HEK293 (cell line): ENCODE data around the gene NOVA2.
A peak's percentile ranks its signal among the peaks of the same experiment; 100 is the strongest.

Source experiments
- BCL11B ChIP-seq: fragments of 450-650 bp; formaldehyde crosslinking; IDR thresholded peaks from 2 replicates; pipeline ENCODE4 v1.5.1; 2016; ENCODE audit warnings: low read depth, missing biosample characterization, missing genetic modification characterization
- EGR2 ChIP-seq: fragments of 450-650 bp; formaldehyde crosslinking; IDR thresholded peaks from 2 replicates; pipeline ENCODE4 v1.5.1; 2016; ENCODE audit warnings: low read depth, missing biosample characterization, missing genetic modification characterization
- HIC1 ChIP-seq: fragments of 450-650 bp; formaldehyde crosslinking; IDR thresholded peaks from 2 replicates; pipeline ENCODE4 v1.5.1; 2016; ENCODE audit warnings: missing biosample characterization, missing genetic modification characterization
- MZF1 ChIP-seq: fragments of 450-650 bp; formaldehyde crosslinking; IDR thresholded peaks from 2 replicates; pipeline ENCODE4 v1.5.1; 2017; ENCODE audit warnings: missing biosample characterization, missing genetic modification characterization, borderline replicate concordance
- OSR2 ChIP-seq: fragments of 450-650 bp; formaldehyde crosslinking; IDR thresholded peaks from 2 replicates; pipeline ENCODE4 v1.5.1; 2016; ENCODE audit warnings: missing biosample characterization, missing genetic modification characterization
- TRIM28 ChIP-seq: IDR thresholded peaks from 2 replicates; pipeline ENCODE4 v1.6.1; 2011; ENCODE audit warnings: low read length, control low read depth, borderline replicate concordance
- ZBTB1 ChIP-seq: fragments of 450-650 bp; formaldehyde crosslinking; IDR thresholded peaks from 2 replicates; pipeline ENCODE4 v1.5.1; 2016; ENCODE audit warnings: missing biosample characterization, missing genetic modification characterization
- ZBTB17 ChIP-seq: fragments of 450-650 bp; formaldehyde crosslinking; IDR thresholded peaks from 2 replicates; pipeline ENCODE4 v1.5.1; 2016; ENCODE audit warnings: missing biosample characterization, missing genetic modification characterization
- ZBTB26 ChIP-seq: fragments of 450-650 bp; formaldehyde crosslinking; optimal IDR thresholded peaks from 2 replicates; pipeline ENCODE3; 2016; ENCODE audit warnings: missing biosample characterization, mild to moderate bottlenecking, missing genetic modification characterization
- ZBTB6 ChIP-seq: fragments of 450-650 bp; formaldehyde crosslinking; IDR thresholded peaks from 2 replicates; pipeline ENCODE4 v1.5.1; 2017; ENCODE audit warnings: missing biosample characterization, missing genetic modification characterization
- ZFHX2 ChIP-seq: fragments of 450-650 bp; formaldehyde crosslinking; conservative IDR thresholded peaks from 2 replicates; pipeline ENCODE4 v1.5.1; 2016; ENCODE audit warnings: missing biosample characterization, missing genetic modification characterization
- ZIC2 ChIP-seq: fragments of 450-650 bp; formaldehyde crosslinking; IDR thresholded peaks from 2 replicates; pipeline ENCODE4 v1.5.1; 2016; ENCODE audit warnings: missing biosample characterization, missing genetic modification characterization
- ZNF132 ChIP-seq: fragments of 450-650 bp; formaldehyde crosslinking; IDR thresholded peaks from 2 replicates; pipeline ENCODE4 v1.5.1; 2017; ENCODE audit warnings: missing biosample characterization, missing genetic modification characterization, borderline replicate concordance
- ZNF140 ChIP-seq: fragments of 450-650 bp; formaldehyde crosslinking; IDR thresholded peaks from 2 replicates; pipeline ENCODE4 v1.5.1; 2016; ENCODE audit warnings: missing biosample characterization, missing genetic modification characterization
- ZNF148 ChIP-seq: fragments of 450-650 bp; formaldehyde crosslinking; IDR thresholded peaks from 2 replicates; pipeline ENCODE4 v1.5.0; 2017; ENCODE audit warnings: missing biosample characterization, missing genetic modification characterization, borderline replicate concordance
- ZNF266 ChIP-seq: fragments of 450-650 bp; formaldehyde crosslinking; IDR thresholded peaks from 2 replicates; pipeline ENCODE4 v1.5.1; 2016; ENCODE audit warnings: missing biosample characterization, missing genetic modification characterization, low read depth
- ZNF292 ChIP-seq: fragments of 450-650 bp; formaldehyde crosslinking; IDR thresholded peaks from 2 replicates; pipeline ENCODE4 v1.5.1; 2016; ENCODE audit warnings: low read depth, missing biosample characterization, missing genetic modification characterization, borderline replicate concordance
- ZNF335 ChIP-seq: fragments of 450-650 bp; formaldehyde crosslinking; conservative IDR thresholded peaks from 2 replicates; pipeline ENCODE4 v1.5.1; 2016; ENCODE audit warnings: missing biosample characterization, missing genetic modification characterization
- ZNF354C ChIP-seq: fragments of 450-650 bp; formaldehyde crosslinking; IDR thresholded peaks from 2 replicates; pipeline ENCODE4 v1.5.1; 2016; ENCODE audit warnings: missing biosample characterization, missing genetic modification characterization, low read depth, borderline replicate concordance
- ZNF37A ChIP-seq: fragments of 450-650 bp; IDR thresholded peaks from 2 replicates; pipeline ENCODE4 v1.5.1; 2018; ENCODE audit warnings: missing biosample characterization, missing genetic modification characterization
- ZNF473 ChIP-seq: fragments of 450-650 bp; formaldehyde crosslinking; IDR thresholded peaks from 2 replicates; pipeline ENCODE4 v1.5.1; 2017; ENCODE audit warnings: missing biosample characterization, missing genetic modification characterization
- ZNF521 ChIP-seq: fragments of 450-650 bp; formaldehyde crosslinking; IDR thresholded peaks from 2 replicates; pipeline ENCODE4 v1.5.1; 2017; ENCODE audit warnings: missing biosample characterization, mild to moderate bottlenecking, missing genetic modification characterization
- ZNF560 ChIP-seq: fragments of 450-650 bp; formaldehyde crosslinking; IDR thresholded peaks from 2 replicates; pipeline ENCODE4 v1.5.1; 2017; ENCODE audit warnings: missing biosample characterization, missing genetic modification characterization, borderline replicate concordance
- ZNF626 ChIP-seq: fragments of 450-650 bp; sonication (Bioruptor Pico); formaldehyde crosslinking; IDR thresholded peaks from 2 replicates; pipeline ENCODE4 v1.5.1; 2018; ENCODE audit warnings: missing biosample characterization, missing genetic modification characterization, inconsistent platforms
- ZNF629 ChIP-seq: fragments of 450-650 bp; formaldehyde crosslinking; IDR thresholded peaks from 2 replicates; pipeline ENCODE4 v1.5.1; 2017; ENCODE audit warnings: missing biosample characterization, missing genetic modification characterization
- ZNF701 ChIP-seq: fragments of 450-650 bp; formaldehyde crosslinking; IDR thresholded peaks from 2 replicates; pipeline ENCODE4 v1.5.1; 2016; ENCODE audit warnings: missing biosample characterization, missing genetic modification characterization
- ZNF768 ChIP-seq: fragments of 450-650 bp; formaldehyde crosslinking; IDR thresholded peaks from 2 replicates; pipeline ENCODE4 v1.5.1; 2018; ENCODE audit warnings: missing biosample characterization, mild to moderate bottlenecking, missing genetic modification characterization
- ZSCAN16 ChIP-seq: fragments of 450-650 bp; formaldehyde crosslinking; IDR thresholded peaks from 2 replicates; pipeline ENCODE4 v1.5.1; 2016; ENCODE audit warnings: missing biosample characterization, missing genetic modification characterization
- ZSCAN23 ChIP-seq: fragments of 450-650 bp; formaldehyde crosslinking; IDR thresholded peaks from 2 replicates; pipeline ENCODE4 v1.5.1; 2016; ENCODE audit warnings: missing biosample characterization, missing genetic modification characterization
- TF ChIP-seq, protein P1 (sequence below): fragments of 450-650 bp; formaldehyde crosslinking; IDR thresholded peaks from 2 replicates; pipeline ENCODE4 v1.5.1; 2017; ENCODE audit warnings: missing biosample characterization, missing genetic modification characterization

The NOVA2 gene

GRCh38 chr19:45902651-45903625, 70.7 kb downstream of the NOVA2 start (continued):
- TF ChIP-seq ZBTB6, result peak; percentile 90
- TF ChIP-seq ZNF148 (tag by site-specific recombination), result no peak
- TF ChIP-seq ZNF521 (tag by site-specific recombination), result no peak
- no peak for TF ChIP-seq ZNF140 (tag by site-specific recombination)
- peak; percentile 61 for TF ChIP-seq ZIC2
- TF ChIP-seq ZSCAN23, result no peak
- TF ChIP-seq ZNF292 (tag by site-specific recombination), result no peak
- no peak for TF ChIP-seq ZNF473 (tag by site-specific recombination)
- 0 out of 2 replicates have a peak, but pooled peaks have one; percentile 12 for TF ChIP-seq ZBTB17 (tag by site-specific recombination)
- TF ChIP-seq ZNF626, result no peak
- TF ChIP-seq, protein P1, sequence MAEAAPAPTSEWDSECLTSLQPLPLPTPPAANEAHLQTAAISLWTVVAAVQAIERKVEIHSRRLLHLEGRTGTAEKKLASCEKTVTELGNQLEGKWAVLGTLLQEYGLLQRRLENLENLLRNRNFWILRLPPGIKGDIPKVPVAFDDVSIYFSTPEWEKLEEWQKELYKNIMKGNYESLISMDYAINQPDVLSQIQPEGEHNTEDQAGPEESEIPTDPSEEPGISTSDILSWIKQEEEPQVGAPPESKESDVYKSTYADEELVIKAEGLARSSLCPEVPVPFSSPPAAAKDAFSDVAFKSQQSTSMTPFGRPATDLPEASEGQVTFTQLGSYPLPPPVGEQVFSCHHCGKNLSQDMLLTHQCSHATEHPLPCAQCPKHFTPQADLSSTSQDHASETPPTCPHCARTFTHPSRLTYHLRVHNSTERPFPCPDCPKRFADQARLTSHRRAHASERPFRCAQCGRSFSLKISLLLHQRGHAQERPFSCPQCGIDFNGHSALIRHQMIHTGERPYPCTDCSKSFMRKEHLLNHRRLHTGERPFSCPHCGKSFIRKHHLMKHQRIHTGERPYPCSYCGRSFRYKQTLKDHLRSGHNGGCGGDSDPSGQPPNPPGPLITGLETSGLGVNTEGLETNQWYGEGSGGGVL (tag by site-specific recombination), result peak; percentile 65
- peak; percentile 96 for TF ChIP-seq ZFHX2 (tag by site-specific recombination)
- no peak for TF ChIP-seq ZNF768 (tag by site-specific recombination)
- TF ChIP-seq ZNF354C (tag by site-specific recombination), result no peak
- no peak for TF ChIP-seq BCL11B (tag by site-specific recombination)
- peak; percentile 87 for TF ChIP-seq EGR2 (tag by site-specific recombination)
- TF ChIP-seq MZF1 (tag by site-specific recombination), result no peak
- TF ChIP-seq ZNF132 (tag by site-specific recombination), result no peak
- 0 out of 2 replicates have a peak, but pooled peaks have one; percentile 59 for TF ChIP-seq HIC1 (tag by site-specific recombination)
- TF ChIP-seq ZNF701, result no peak
- peak; percentile 97 for TF ChIP-seq ZBTB26 (tag by site-specific recombination)
- TF ChIP-seq ZSCAN16 (tag by site-specific recombination), result no peak
- TF ChIP-seq ZNF266, result no peak
- TF ChIP-seq TRIM28, result no peak
- TF ChIP-seq ZNF629 (tag by site-specific recombination), result 0 out of 2 replicates have a peak, but pooled peaks have one; percentile 10
- no peak for TF ChIP-seq ZNF560 (tag by site-specific recombination)
- TF ChIP-seq OSR2 (tag by site-specific recombination), result no peak
- no peak for TF ChIP-seq ZNF335 (tag by site-specific recombination)
- TF ChIP-seq ZBTB1, result no peak
- no peak for TF ChIP-seq ZNF37A (tag by site-specific recombination)
